Gastrocnemius medialis (tissue), 4 donors: ENCODE measurements around the gene GSTM2. TPM values are rescaled to one million over a fixed set of nuclear protein-coding genes. Genes with fewer than 3 reads are reported as not detected.
A peak's percentile ranks its signal among the peaks of the same experiment; 100 is the strongest.
"Not testable (repeated sequence)": the region's sequence is repeated elsewhere in the genome, so short reads cannot be mapped to it uniquely, and the experiment has no call there.

Experiments
- ATAC-seq, 2 donors: fragments of 150-250 bp; one replicate each; pipeline ENCODE4 v1.9.1; 2016
- DNase-seq, 2 donors: peaks; one replicate each; pipeline ENCODE4 v3.0.0-alpha.2; 2019
- H3K27ac ChIP-seq, 4 donors: fragments of 200-600 bp; sonication (generic); 1 replicate in 1 of 4; 2 replicates in 3 of 4; pipeline ENCODE4 v1.5.1; 2016 to 2018; ENCODE audit warnings: mild to moderate bottlenecking in 2 of 4, moderate library complexity in 1 of 4
- H3K27me3 ChIP-seq, 3 donors: fragments of 200-600 bp; sonication (generic) in 2 of 3; 1 replicate in 1 of 3; 2 replicates in 2 of 3; pipeline versions ENCODE4 v1.5.1 to v1.6.0; 2016 to 2019; ENCODE audit warnings: mild to moderate bottlenecking in 1 of 3, moderate library complexity in 1 of 3
- H3K36me3 ChIP-seq, 2 donors: fragments of 200-600 bp; sonication (generic) in 1 of 2; one replicate each; pipeline ENCODE4 v1.5.1; 2017 to 2018
- H3K4me1 ChIP-seq, 2 donors: fragments of 200-600 bp; sonication (generic) in 1 of 2; one replicate each; pipeline ENCODE4 v1.5.1; 2016 to 2017; ENCODE audit warnings: mild to moderate bottlenecking in 2 of 2
- H3K4me3 ChIP-seq, 4 donors: fragments of 200-600 bp; sonication (generic) in 3 of 4; 1 replicate in 1 of 4; 2 replicates in 3 of 4; pipeline ENCODE4 v1.5.1; 2016 to 2019; ENCODE audit warnings: mild to moderate bottlenecking in 2 of 4
- H3K9me3 ChIP-seq, 3 donors: fragments of 200-600 bp; sonication (generic) in 2 of 3; 1 replicate in 1 of 3; 2 replicates in 2 of 3; pipeline ENCODE4 v1.5.1; 2016 to 2019
- CTCF ChIP-seq, 5 experiments: fragments of 450-650 bp in 3 of 5; fragments of 200-600 bp in 2 of 5; sonication (generic) in 2 of 5; IDR thresholded peaks in 4 of 5; conservative IDR thresholded peaks in 1 of 5; 1 replicate in 4 of 5; 2 replicates in 1 of 5; pipeline ENCODE4 v1.5.1; 2016 to 2019; ENCODE audit warnings: antibody characterized with exemption in 5 of 5, mild to moderate bottlenecking in 3 of 5, moderate library complexity in 3 of 5
- POLR2A ChIP-seq, 2 donors: fragments of 450-650 bp; IDR thresholded peaks; one replicate each; pipeline ENCODE4 v1.6.1; 2017; ENCODE audit warnings: antibody characterized with exemption in 2 of 2, mild to moderate bottlenecking in 2 of 2, moderate library complexity in 2 of 2
- in situ Hi-C, 4 donors: fragments of 200-750 bp; cut with MboI; loops; one replicate each; pipeline versions ENCODE4 v1.15.0 to v1.8.0; 2017; ENCODE audit warnings: low sequenced_read_pairs in 4 of 4
- intact Hi-C: fragments of 100-400 bp; cut with DNase I; formaldehyde crosslinking; loops from one replicate; pipeline ENCODE4 v1.15.1; 2023; ENCODE audit warnings: low total_unique reads
- total RNA-seq, 4 donors: library from RNA; depleted of rRNA; stranded (reverse); fragments of >200 nt; gene quantifications; one replicate each; pipeline versions ENCODE4 v1.1.0 to v1.2.3, GENCODE V29; 2016

GSTM2 gene
- total RNA-seq, 4 donors from 2014 or later = 29.2 to 41.4 (median 39.0) TPM

GRCh38 chr1:109677459-109677858 is 9.6 kb downstream of the GSTM2 start:
- ATAC-seq (no peak), DNase-seq (no peak)
- Histone ChIP-seq H3K36me3 (no peaks in the 10 kb centered on the region), H3K27me3 (no peaks in the 10 kb centered on the region), H3K4me1 (peaks cover 16 to 17% of the 10 kb centered on the region in 2 donors), H3K27ac (peak overlapping the region; percentile 79 to 86 (median 81)), H3K4me3 (no peak overlapping the region), H3K9me3 (no peaks in the 10 kb centered on the region)
- in situ Hi-C loops = no loop called here
- TF ChIP-seq CTCF (IDR thresholded peaks at IDR 0.05 in 4 of 5, conservative IDR thresholded peaks at IDR 0.05 in 1 of 5) (no peak), POLR2A (IDR thresholded peaks at IDR 0.05) (no peak)
- intact Hi-C loops = no loop called here

GRCh38 chr1:109678637-109679036 is 10.8 kb downstream of the GSTM2 start:
- DNase-seq, in situ Hi-C loops: not testable (repeated sequence)

GRCh38 chr1:109684777-109685176 is 16.9 kb downstream of the GSTM2 start:
- DNase-seq, H3K9me3 ChIP-seq, intact Hi-C loops, H3K27me3 ChIP-seq, H3K4me1 ChIP-seq, H3K36me3 ChIP-seq, ATAC-seq, H3K4me3 ChIP-seq, in situ Hi-C loops: not testable (repeated sequence)
- peak overlapping the region in 1 of 4 donors; percentile 52 for H3K27ac ChIP-seq

More at GRCh38 chr1:109678637-109679036, 10.8 kb downstream of the GSTM2 start:
- peaks cover 16 to 17% of the 10 kb centered on the region in 2 donors for H3K4me1 ChIP-seq
- H3K36me3 ChIP-seq, H3K27me3 ChIP-seq, ATAC-seq, H3K4me3 ChIP-seq, intact Hi-C loops, H3K9me3 ChIP-seq: not testable (repeated sequence)
- peak overlapping the region in 1 of 4 donors; percentile 82 for H3K27ac ChIP-seq

GRCh38 chr1:109685399-109685798 is 17.5 kb downstream of the GSTM2 start:
- H3K9me3 ChIP-seq, DNase-seq, H3K4me1 ChIP-seq, intact Hi-C loops, H3K27me3 ChIP-seq, H3K4me3 ChIP-seq, in situ Hi-C loops, H3K36me3 ChIP-seq: not testable (repeated sequence)
- peak in 1 of 2 donors; percentile 72 for ATAC-seq
- peak overlapping the region in 1 of 4 donors; percentile 71 for H3K27ac ChIP-seq

GRCh38 chr1:109685890-109686289 is 18.0 kb downstream of the GSTM2 start:
- in situ Hi-C loops, H3K27me3 ChIP-seq, DNase-seq, H3K36me3 ChIP-seq, H3K4me3 ChIP-seq, ATAC-seq, H3K4me1 ChIP-seq, H3K9me3 ChIP-seq: not testable (repeated sequence)
- intact Hi-C loops = loop anchor here (2.0 kb wide), 1 partner anchor 43 kb away; no protein-coding TSS in a partner anchor
- H3K27ac ChIP-seq = peak overlapping the region in 1 of 4 donors; percentile 71

GRCh38 chr1:109687109-109687508 is 19.3 kb downstream of the GSTM2 start:
- intact Hi-C loops = loop anchor here (2.0 kb wide), 1 partner anchor 44 kb away; no protein-coding TSS in a partner anchor
- peak overlapping the region in 1 of 4 donors; percentile 54 for H3K4me3 ChIP-seq
- H3K36me3 ChIP-seq, H3K27me3 ChIP-seq, in situ Hi-C loops, ATAC-seq, DNase-seq, H3K9me3 ChIP-seq, H3K4me1 ChIP-seq: not testable (repeated sequence)
- peak overlapping the region in 1 of 4 donors; percentile 84 for H3K27ac ChIP-seq

- Histone ChIP-seq H3K4me1 (peaks cover 0 to 6% of the 10 kb centered on the region in 2 donors), H3K4me3 (peak within 1 kb of the TSS in 1 of 4 donors; percentile 54), H3K9me3 (no peaks in the 10 kb centered on the region), H3K27ac (peak within 1 kb of the TSS in 1 of 4 donors; percentile 84), H3K36me3 (no peaks in the 10 kb centered on the region), H3K27me3 (no peaks in the 10 kb centered on the region)
- TF ChIP-seq POLR2A (IDR thresholded peaks at IDR 0.05) (peak in 1 of 2 donors; percentile 22), CTCF (IDR thresholded peaks at IDR 0.05 in 4 of 5, conservative IDR thresholded peaks at IDR 0.05 in 1 of 5) (peak in 1 of 5 experiments; percentile 75)
- intact Hi-C loops = loop anchor here (2.0 kb wide), 1 partner anchor 45 kb away; no protein-coding TSS in a partner anchor
- in situ Hi-C loops = no loop called here
- no peak for DNase-seq
- no peak for ATAC-seq
Observed at GRCh38 chr1:109687641-109688499, 20.0 kb downstream of the GSTM2 start, which contains the start of gene GSTM1. TSS of gene GSTM1 (plus strand) at chr1:109687817. CDS start at chr1:109687874, 57 bp downstream.
